ENCODE measurements around the gene ADAT3. TPM values are rescaled to one million over a fixed set of nuclear protein-coding genes. Genes with fewer than 3 reads are reported as not detected.

The ADAT3 gene
- total RNA-seq, 2 experiments from 2014 or later = 7.9 to 16.4 TPM

Other genes starting within 250 kb of the ADAT3 start
- not detected in 2 replicates for gene ONECUT3, start 151.9 kb upstream of the ADAT3 start, total RNA-seq (2014; rRNA removed; shearing (Covaris generic))
- not detected in 2 replicates for gene ONECUT3, start 151.9 kb upstream of the ADAT3 start, total RNA-seq (2022)
- gene ATP8B3, start 93.1 kb upstream of the ADAT3 start, total RNA-seq (2014; rRNA removed; shearing (Covaris generic)) = 5.9 and 7.4 TPM in 2 replicates
- 19.3 and 21.2 TPM in 2 replicates for gene ATP8B3, start 93.1 kb upstream of the ADAT3 start, total RNA-seq (2022)
- 13.9 and 24.0 TPM in 2 replicates for gene REXO1, start 56.9 kb upstream of the ADAT3 start, total RNA-seq (2014; rRNA removed; shearing (Covaris generic))
- 52.8 and 54.9 TPM in 2 replicates for gene REXO1, start 56.9 kb upstream of the ADAT3 start, total RNA-seq (2022)
- 9.4 and 9.6 TPM in 2 replicates for gene KLF16, start 41.8 kb upstream of the ADAT3 start, total RNA-seq (2014; rRNA removed; shearing (Covaris generic))
- gene KLF16, start 41.8 kb upstream of the ADAT3 start, total RNA-seq (2022) = 39.1 and 44.4 TPM in 2 replicates
- 98.7 and 130 TPM in 2 replicates for gene ABHD17A, start 19.9 kb upstream of the ADAT3 start, total RNA-seq (2014; rRNA removed; shearing (Covaris generic))
- 64.2 and 71.3 TPM in 2 replicates for gene ABHD17A, start 19.9 kb upstream of the ADAT3 start, total RNA-seq (2022)
- gene SCAMP4, start within 50 bp of the ADAT3 start, total RNA-seq (2014; rRNA removed; shearing (Covaris generic)) = 13.4 and 21.3 TPM in 2 replicates
- 46.4 and 49.9 TPM in 2 replicates for gene SCAMP4, start within 50 bp of the ADAT3 start, total RNA-seq (2022)
- gene CSNK1G2, start 35.8 kb downstream of the ADAT3 start, total RNA-seq (2014; rRNA removed; shearing (Covaris generic)) = 133 and 151 TPM in 2 replicates
- gene CSNK1G2, start 35.8 kb downstream of the ADAT3 start, total RNA-seq (2022) = 95.9 TPM in 2 replicates
- gene BTBD2, start 110.3 kb downstream of the ADAT3 start, total RNA-seq (2014; rRNA removed; shearing (Covaris generic)) = 41.9 and 53.9 TPM in 2 replicates
- 91.6 and 109 TPM in 2 replicates for gene BTBD2, start 110.3 kb downstream of the ADAT3 start, total RNA-seq (2022)
- gene MKNK2, start 145.8 kb downstream of the ADAT3 start, total RNA-seq (2014; rRNA removed; shearing (Covaris generic)) = 97.0 and 115 TPM in 2 replicates
- 200 and 225 TPM in 2 replicates for gene MKNK2, start 145.8 kb downstream of the ADAT3 start, total RNA-seq (2022)
- 41.7 and 54.6 TPM in 2 replicates for gene MOB3A, start 190.9 kb downstream of the ADAT3 start, total RNA-seq (2014; rRNA removed; shearing (Covaris generic))
- 87.5 and 111 TPM in 2 replicates for gene MOB3A, start 190.9 kb downstream of the ADAT3 start, total RNA-seq (2022)
- gene IZUMO4, start 191.5 kb downstream of the ADAT3 start, total RNA-seq (2014; rRNA removed; shearing (Covaris generic)) = 11.2 and 12.9 TPM in 2 replicates
- 6.1 and 7.3 TPM in 2 replicates for gene IZUMO4, start 191.5 kb downstream of the ADAT3 start, total RNA-seq (2022)
- gene AP3D1, start 246.2 kb downstream of the ADAT3 start, total RNA-seq (2014; rRNA removed; shearing (Covaris generic)) = 56.6 and 80.0 TPM in 2 replicates
- 95.0 and 99.8 TPM in 2 replicates for gene AP3D1, start 246.2 kb downstream of the ADAT3 start, total RNA-seq (2022)

All from OCI-LY7 (cell line).